ENCODE measurements around the gene INCENP. TPM values are rescaled to one million over a fixed set of nuclear protein-coding genes. Genes with fewer than 3 reads are reported as not detected.

Gene INCENP
- total RNA-seq, 1 donor from 2014 or later = 163 TPM

DNA sequence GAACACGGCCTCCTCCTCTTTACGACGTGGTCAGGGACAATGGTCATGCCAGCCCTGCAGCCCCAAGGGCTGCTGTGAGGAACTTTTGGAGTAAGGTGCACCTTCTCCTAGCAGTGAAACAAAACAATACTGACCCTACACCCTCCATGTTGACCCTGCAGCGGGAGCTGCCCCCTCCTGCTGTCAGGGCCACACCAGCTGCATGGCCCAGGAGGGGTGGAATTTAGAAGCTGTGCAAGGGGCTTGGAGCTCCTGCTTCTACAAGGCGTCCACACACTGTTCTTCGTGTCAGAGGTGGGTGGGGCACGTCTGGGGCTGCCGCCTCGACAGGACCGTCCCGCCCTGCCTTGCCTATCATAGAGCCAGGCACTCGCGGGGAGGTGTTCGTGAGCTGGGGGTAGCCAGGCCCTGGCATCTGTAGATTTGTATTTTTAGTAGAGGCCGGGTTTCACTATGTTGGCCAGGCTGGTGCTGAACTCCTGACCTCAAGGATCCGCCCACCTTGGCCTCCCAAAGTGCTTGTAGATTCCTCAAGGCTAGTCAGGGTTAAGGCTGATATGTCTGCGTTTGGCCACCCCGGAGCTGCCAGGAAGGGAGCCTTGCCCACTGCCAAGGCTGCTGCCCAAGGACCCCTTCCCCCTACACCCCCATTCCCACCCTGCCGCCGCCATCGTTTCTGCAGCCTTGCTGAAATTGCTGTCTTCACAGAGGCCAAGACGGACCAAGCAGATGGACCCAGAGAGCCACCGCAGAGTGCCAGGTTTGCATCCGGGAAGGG, 15.9 kb downstream of the INCENP start:
- intact Hi-C loops (cut with micrococcal nuclease) = no loop called here

DNA sequence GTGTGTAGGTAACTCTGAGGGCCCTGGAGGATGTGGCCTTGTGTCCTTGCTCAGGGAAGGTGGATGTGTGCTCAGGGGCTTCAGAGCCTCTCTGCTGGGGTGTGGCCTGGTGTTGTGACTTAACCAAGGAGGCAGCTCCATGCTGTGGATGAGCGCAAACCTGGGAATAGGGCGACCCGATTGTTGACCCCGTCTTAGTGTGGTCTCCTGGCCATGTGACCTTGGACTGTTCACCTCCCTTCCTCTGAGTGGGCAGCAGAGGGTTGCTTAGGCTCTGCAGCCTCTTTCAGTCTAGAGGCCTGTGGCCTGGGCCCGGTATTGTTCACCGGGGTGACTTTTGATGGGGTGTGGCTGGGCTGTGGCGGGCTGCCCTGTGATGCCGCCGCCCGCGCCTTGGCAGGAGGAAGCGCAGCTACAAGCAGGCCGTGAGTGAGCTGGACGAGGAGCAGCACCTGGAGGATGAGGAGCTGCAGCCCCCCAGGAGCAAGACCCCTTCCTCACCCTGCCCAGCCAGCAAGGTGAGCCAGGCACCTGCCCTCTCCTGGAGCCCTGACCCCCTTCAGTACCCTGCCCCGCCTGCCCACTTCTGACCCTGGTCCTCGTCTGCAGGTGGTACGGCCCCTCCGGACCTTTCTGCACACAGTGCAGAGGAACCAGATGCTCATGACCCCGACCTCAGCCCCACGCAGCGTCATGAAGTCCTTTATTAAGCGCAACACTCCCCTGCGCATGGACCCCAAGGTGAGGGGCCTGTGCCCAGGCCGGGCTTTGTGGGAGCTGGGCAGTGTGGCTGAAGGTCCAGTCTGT, 16.7 kb downstream of the INCENP start:
- intact Hi-C loops (cut with micrococcal nuclease) = no loop called here

DNA sequence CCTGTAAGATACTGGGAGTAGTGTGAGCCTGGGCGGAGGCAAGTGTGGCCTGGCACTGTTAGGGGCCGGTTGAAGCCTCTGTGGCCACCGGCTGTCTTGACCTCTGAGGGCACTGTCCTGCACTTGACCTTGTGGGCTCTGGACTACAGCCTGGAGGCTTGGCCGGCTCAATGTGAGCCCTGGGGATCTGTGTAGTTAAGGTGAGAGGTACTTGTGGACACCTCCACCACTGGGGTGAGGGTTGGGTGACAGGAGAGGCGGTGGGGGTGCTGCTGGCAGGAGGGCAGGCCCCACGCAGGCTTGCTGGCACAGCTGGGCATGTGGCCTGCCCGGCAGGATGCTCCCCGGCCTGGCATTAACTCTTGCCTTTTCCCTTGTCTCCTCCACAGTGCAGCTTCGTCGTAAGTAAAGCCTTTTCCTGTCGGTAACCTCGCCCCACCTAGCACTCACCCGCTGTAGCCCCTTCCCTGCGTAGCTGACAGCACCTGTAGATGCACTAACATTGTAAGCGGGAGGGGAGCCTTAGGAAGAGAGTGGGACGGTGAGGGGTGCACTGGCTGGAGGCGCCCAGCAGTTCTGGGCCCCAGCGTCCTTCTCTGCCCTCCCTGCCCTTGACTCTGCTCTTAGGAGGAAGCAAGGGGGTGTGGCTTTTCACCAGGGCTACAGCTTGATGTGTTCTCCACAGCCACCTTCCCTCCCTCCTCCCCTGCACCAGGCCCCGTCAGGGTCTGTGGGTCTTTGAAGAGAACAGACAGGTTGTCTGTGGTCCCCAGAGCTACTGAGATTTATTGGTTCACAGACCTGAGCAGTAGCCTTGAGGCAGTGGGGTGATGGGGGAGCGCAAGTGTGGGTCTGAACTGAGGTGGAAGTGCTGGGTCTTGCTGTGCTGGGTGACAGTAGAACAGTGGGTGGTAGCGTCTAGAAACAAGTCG, 17.6 kb downstream of the INCENP start:
- intact Hi-C loops (cut with micrococcal nuclease) = no loop called here

DNA sequence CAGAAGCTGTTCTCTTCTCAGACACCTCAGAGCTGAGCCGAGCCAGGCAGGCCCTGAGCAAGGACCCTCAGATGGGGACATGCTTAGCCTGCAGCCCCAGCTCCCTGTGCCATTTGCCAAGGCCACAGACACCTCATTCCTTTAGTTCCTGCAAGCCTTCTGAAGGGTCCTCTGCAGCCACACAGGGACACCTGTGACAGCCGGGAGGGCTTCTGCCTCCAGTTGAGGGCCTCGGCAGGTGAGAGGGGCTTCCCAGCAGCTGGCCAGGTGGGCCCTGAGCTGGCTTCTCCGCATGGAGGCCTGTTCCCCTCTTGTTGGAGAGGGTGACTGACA, 18.2 kb downstream of the INCENP start:
- intact Hi-C loops (cut with micrococcal nuclease) = no loop called here

DNA sequence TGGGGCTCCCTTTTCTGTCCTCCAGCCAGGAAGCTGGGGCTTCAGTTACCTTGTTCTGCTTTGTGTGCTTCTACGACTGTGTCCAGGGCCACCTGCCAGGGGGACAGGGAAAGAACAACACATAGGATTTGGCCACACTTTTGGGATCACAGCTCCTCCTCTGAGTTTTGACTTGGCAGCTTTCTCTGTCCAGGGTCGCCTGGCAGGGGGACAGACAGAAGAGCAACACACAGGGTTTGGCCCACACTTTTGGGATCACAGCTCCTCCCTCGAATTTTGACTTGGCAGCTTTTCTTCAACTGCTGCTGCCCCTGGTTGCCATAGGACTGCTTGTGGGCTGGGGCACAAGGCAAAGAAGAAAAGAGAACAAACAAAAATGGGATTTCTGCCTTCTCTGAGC, 19.1 kb downstream of the INCENP start:
- intact Hi-C loops (cut with micrococcal nuclease) = no loop called here

DNA sequence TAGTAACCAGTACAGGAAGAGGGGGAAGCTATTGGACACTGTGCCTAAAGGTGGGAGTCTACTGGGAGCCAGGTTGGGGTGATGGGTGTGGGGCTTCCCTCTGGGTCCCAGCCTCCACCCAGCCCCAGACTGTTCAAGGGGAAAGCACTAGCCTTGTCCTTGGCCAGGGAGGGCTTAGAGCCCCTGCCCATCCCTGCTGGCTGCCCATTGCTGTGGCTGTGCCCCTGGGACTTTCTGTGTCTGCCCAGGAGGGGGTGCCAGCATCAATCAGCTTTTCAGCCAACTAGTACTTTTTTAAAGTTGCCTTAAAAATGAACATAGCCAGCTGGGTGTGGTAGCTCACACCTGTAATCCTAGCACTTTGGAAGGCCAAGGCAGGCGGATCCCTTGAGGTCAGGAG, 19.9 kb downstream of the INCENP start:
- intact Hi-C loops (cut with micrococcal nuclease) = no loop called here

DNA sequence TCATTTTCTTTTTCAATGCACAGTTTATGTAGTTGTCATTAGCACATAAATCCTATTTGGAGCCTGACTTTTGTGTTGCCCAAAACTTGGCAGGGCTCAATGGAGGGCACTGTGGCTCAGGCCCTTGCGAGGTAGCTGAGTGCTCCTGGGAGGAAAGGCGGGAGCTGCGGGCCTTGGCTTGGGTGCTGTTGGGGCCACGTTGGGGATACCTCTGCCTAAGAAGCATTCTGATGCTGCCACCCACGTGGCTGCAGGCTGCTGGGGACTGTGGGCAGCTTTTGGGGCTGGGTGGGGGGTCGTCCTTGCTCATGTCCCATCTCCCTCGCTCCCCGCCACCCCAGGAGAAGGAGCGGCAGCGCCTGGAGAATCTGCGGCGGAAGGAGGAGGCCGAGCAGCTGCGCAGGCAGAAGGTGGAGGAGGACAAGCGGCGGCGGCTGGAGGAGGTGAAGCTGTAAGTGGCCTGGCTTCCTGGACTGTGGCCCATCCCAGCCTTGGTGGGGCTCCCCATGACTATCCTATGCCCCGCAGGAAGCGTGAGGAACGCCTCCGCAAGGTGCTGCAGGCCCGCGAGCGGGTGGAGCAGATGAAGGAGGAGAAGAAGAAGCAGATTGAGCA, 20.9 kb downstream of the INCENP start:
- intact Hi-C loops (cut with micrococcal nuclease) = no loop called here

DNA sequence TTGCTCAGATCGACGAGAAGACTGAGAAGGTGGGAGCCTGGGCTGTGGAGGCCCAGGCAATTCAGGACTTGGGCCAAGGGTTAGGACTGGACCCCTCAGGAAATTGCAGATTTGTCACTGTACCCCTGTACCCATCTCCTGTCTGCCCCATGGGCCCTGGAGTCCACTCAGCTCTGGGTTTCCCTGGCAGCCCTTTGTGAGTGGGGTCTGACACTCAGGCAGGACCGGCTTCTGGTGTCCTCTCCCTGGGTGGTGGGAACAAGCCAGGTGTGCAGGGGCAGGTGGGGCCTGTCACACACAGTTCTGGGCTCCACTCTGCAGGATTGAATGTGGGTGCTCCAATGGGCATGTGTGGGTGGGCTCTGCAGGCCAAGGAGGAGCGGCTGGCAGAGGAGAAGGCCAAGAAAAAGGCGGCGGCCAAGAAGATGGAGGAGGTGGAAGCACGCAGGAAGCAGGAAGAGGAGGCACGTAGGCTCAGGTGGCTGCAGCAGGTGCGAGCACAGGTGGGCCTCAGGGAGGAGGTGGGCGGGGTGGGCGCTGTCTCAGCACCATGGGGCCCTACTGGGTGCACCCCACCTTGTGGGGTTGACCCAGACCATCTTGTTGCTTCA, 21.6 kb downstream of the INCENP start:
- intact Hi-C loops (cut with micrococcal nuclease) = no loop called here

DNA sequence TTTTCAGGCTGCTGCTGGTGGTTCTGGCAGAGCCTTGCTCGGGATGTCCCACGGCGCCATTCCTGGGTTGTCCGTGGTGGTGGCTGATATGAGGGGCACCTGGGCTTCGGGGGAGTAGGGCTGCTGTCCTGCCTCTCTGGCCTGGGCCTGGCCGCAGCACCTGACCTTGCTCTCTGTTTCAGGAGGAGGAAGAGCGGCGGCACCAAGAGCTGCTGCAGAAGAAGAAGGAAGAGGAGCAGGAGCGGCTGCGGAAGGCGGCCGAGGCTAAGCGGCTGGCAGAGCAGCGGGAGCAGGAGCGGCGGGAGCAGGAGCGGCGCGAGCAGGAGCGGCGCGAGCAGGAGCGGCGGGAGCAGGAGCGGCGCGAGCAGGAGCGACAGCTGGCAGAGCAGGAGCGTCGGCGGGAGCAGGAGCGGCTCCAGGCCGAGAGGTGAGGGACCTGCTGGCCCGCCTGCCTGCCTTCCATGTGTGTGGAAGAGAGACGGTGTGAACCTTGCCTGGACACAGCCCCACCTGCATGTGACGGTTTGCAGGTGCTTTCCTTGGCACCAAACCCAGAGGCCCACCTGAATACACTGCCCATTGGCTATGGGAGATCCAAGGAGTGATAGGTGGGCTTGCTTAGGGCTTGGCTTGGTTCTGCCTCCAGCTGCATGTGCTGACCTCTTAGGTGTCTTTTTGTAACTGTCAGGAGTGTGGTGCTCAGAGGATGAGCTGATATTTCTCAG, 22.8 kb downstream of the INCENP start:
- intact Hi-C loops (cut with micrococcal nuclease) = no loop called here

DNA sequence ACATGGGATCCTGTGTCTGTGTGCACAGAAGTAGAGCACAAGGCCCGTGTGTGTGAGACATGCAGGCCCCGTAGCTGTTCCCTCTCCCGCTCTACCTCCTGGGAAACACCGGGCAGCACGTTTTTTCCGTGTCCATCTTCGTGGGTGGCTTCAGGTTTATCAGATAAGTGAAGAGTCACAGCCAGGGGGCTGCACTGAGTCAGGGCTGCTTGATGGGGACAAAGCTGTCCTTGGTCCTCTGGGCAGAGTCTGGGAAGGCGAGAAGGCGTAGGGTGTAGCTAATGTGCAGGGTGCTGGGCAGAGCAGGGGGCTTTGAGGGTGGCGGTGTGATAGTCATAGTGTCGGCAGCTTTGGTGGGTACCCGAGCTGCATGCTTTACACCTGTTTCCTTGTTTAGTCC, 23.7 kb downstream of the INCENP start:
- intact Hi-C loops (cut with micrococcal nuclease) = no loop called here

DNA sequence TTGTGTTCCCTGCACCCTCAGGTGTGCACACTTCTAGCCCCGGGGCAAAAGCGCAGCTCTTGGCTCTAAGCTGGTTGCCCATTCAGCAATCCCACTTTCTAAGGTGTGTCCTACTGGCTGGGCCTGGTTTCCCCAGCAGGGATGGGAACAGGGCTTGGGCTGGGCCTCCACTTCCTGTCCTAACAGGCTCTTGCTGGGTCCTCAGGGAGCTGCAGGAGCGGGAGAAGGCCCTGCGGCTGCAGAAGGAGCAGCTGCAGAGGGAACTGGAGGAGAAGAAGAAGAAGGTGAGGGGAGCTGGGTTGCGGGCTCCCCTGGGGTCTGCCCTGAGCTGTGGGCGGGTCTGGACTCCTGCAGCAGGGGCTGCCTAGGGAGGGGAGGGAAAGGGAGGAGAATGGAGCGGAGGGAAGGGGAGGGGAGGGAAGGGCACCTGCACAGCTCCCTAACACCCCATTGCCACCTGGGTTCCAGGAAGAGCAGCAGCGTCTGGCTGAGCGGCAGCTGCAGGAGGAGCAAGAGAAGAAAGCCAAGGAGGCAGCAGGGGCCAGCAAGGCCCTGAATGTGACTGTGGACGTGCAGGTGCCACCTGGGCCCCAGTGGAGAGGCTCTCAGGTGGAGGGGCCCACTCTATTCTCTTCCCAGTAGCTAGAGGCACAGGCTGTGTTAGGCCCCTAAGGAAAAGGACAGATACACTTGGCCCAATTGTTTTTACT, 24.6 kb downstream of the INCENP start:
- intact Hi-C loops (cut with micrococcal nuclease) = no loop called here

DNA sequence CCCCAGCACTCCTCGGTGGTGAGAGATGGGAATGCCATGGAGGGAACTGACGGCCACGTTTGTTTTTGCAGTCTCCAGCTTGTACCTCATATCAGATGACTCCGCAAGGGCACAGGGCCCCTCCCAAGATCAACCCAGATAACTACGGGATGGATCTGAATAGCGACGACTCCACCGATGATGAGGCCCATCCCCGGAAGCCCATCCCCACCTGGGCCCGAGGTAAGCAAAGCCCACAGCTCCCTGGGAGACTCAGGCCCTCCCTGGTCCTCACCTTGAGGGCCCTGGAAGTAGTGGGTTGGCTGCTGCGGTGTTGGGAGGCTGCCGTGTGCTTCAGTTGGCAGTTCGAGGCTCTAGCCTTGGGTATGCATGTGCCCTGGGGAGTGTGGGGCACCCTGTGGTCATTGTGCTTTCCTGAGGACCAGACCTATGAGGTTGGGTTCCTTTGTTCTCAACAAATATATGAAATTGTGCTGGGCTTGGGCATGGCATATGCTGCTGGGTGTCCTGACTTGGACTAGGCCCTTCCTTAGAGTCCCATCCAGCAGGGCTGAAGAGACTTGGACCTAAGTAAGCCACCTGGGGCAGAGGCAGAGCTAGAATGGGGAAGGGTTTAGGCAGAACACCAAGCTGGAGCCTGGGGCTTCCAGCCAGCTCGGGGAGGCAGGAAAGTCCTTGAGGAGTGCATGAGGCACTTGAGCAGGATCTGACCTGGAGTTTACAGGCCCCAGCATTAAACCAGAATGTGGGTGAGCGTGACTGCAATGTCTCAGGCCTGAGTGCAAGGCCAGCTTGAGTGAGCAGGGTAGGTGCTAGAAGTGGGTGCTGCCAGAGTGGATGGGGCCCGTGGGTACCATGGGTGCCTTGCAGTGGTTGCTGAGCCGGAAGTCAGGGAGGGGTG, 26.4 kb downstream of the INCENP start:
- intact Hi-C loops (cut with micrococcal nuclease) = no loop called here

DNA sequence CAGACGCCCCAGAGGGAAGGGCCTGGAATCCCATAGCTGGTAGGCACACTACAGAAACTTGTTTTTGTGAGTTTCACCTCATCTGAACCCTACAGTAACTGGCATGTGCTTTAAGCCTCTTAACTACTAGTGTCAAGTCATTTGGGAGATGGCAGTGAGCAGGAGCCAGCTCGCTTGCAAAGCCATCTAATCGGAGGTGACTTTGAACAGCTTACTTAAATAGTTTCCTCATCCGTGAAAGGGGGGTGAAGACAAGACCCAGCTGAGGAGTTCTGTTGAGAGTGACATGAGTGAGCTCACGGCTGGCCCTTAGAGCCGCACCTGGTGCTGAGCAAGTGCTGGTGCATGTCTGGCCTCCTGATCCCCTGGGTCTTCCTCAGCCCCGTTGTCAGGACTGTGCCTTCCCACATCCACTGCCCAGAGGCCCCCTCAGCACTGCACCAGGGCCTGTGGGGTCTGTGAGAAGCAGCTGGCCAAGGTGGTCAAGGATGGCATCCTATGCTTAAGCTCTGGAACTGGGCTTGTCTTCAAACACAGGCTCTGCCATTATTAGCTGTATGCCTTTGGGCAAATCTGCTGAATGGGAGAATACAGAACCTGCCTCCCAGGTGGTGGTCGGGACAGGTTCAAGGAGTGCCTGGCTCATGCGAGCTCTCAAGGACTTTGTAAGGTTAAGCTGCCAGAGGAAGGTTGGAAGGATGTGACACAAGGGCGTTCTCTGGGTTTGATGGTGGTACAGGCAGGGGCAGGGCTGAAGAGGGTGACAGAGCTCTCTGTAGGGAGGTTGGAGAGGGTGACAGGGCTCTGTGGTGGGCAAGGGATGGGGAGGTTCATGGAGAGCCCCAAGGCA, 27.3 kb downstream of the INCENP start:
- intact Hi-C loops (cut with micrococcal nuclease) = no loop called here

DNA sequence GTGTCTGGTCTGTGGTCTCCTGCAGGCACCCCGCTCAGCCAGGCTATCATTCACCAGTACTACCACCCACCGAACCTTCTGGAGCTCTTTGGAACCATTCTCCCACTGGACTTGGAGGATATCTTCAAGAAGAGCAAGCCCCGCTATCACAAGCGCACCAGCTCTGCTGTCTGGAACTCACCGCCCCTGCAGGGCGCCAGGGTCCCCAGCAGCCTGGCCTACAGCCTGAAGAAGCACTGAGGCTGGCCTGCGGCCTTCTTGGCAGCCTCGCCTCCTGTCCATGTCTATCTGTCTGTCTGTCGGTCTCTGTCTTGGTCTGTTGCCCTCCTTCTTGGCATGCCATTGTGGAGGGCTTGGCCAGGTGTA, 27.9 kb downstream of the INCENP start:
- intact Hi-C loops (cut with micrococcal nuclease) = no loop called here

DNA sequence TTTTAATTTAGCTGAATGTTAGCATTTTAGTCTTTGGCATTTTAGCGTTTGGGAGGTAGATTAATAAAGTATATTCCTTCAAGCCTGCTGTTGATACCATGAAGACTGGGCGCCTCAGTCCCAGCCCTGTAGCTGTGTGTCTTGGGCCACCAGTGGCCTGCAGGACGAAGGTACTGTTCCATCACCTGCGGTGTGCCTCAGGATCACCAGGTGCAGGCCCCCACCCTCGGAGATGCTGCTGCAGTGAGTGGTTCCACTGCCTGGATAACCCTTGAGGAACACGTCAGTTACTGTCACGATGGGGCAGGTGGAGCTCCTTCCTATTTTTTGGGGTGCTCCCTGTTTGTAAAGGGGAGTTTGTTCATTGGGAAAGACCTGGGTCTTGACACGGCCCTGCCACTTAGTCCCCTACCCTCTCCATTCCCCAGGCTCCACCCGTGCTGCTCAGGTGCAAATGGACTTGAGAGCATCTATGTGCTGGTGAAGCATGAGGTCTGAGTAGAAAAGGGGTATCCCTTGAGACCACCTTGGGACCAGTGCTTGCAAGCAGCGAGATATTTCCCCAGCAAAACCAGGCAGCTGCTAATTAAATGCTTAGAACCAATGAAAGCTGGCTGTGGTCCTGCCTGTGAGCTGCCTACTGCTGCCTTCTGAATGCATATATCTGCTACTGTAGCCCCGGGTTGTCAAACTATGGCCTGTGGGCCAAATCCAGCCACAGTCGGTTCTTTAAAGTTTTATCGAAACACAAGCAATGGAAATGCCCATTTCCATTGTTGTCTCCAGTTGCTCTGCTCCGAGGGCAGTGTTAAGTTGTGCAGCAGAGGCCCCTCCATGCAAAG, 28.7 kb downstream of the INCENP start:
- intact Hi-C loops (cut with micrococcal nuclease) = no loop called here

DNA sequence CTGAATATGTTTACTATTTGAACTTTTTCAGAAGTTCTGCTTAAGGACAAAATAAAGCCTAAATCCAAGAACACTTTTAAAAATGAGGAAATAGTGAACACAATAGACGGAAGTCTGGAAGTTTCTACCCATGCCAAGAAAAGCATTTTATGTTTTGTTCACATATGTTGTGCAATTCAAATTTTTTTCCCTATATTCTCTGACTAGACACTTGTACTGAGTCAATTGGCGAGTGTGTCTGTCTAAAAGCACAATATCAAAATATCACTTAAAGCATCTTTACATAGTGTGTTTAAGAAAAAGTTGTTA, 29.2 kb downstream of the INCENP start:
- intact Hi-C loops (cut with micrococcal nuclease) = no loop called here

DNA sequence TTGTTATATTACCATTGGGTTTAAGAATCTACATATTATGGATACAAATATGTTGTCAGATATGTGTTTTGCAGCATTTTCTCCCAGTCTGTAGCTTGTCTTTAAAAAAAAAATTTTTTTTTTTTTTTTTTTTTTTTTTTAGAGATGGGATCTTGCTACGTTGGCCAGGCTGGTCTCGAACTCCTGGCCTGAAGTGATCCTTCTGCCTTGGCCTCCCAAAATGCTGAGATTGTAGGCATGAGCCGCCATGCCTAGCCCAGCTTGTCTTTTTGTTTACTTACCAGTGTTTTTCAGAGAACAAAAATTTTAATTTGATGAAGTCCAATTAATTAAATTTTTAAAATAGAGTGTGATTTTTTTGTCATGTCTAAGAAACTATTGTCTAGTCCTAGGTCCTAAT, 29.8 kb downstream of the INCENP start:
- intact Hi-C loops (cut with micrococcal nuclease) = no loop called here

Data from T-helper 2 cell treated with Interferon-gamma antibody and Interleukin-4, amounts not matched to agents 100 ng/mL and 5 ng/mL, for 36 hours (primary cell).